HepG2 (cell line): Measurements from ENCODE around the gene SZRD1. TPM values are rescaled to one million over a fixed set of nuclear protein-coding genes. Genes with fewer than 3 reads are reported as not detected.
A peak's percentile ranks its signal among the peaks of the same experiment; 100 is the strongest.

Experiments used
- EHMT2 ChIP-seq: fragments of 200-600 bp; sonication (generic); IDR thresholded peaks from 2 replicates; pipeline ENCODE4 v1.7.0; 2017; ENCODE audit warnings: antibody characterized with exemption, low read depth, low read length, borderline replicate concordance
- GPBP1L1 ChIP-seq: sonication (generic); formaldehyde crosslinking; IDR thresholded peaks from 2 replicates; pipeline ENCODE4 v1.5.0; 2020; ENCODE audit warnings: mild to moderate bottlenecking, missing genetic modification reagents
- IKZF4 ChIP-seq: sonication (generic); formaldehyde crosslinking; IDR thresholded peaks from 2 replicates; pipeline ENCODE4 v1.5.1; 2020; ENCODE audit warnings: borderline replicate concordance, mild to moderate bottlenecking, low read depth, missing genetic modification reagents; ENCODE audit errors: not compliant biosample characterization
- KDM5A ChIP-seq: fragments of 200-600 bp; sonication (generic); IDR thresholded peaks from 2 replicates; pipeline ENCODE4 v1.7.0; 2018; ENCODE audit warnings: antibody characterized with exemption, mild to moderate bottlenecking, low read length, borderline replicate concordance
- KLF15 ChIP-seq: sonication (generic); formaldehyde crosslinking; IDR thresholded peaks from 2 replicates; pipeline ENCODE4 v1.8.1; 2023; ENCODE audit warnings: borderline replicate concordance, mild to moderate bottlenecking, inconsistent platforms, missing genetic modification reagents, mixed read lengths
- KMT2A ChIP-seq: sonication (generic); formaldehyde crosslinking; IDR thresholded peaks from 2 replicates; pipeline ENCODE4 v1.4.0; 2020; ENCODE audit warnings: missing genetic modification reagents
- MED1 ChIP-seq: sonication (generic); formaldehyde crosslinking; IDR thresholded peaks from 2 replicates; pipeline ENCODE4 v1.4.0; 2020; ENCODE audit warnings: missing genetic modification reagents
- TGIF2 ChIP-seq: IDR thresholded peaks from 2 replicates; pipeline ENCODE4 v1.6.1; 2016; ENCODE audit warnings: control low read depth, missing compliant biosample characterization
- THAP11 ChIP-seq: IDR thresholded peaks from 2 replicates; pipeline ENCODE4 v1.6.1; 2016; ENCODE audit warnings: missing biosample characterization, missing genetic modification reagents
- ZBTB7A ChIP-seq: sonication (generic); formaldehyde crosslinking; IDR thresholded peaks from 2 replicates; pipeline ENCODE4 v1.8.0; 2022; ENCODE audit warnings: mild to moderate bottlenecking, missing genetic modification reagents
- ZC3H4 ChIP-seq: sonication (generic); formaldehyde crosslinking; IDR thresholded peaks from 2 replicates; pipeline ENCODE4 v1.4.0; 2020; ENCODE audit warnings: missing genetic modification reagents, borderline replicate concordance
- ZMAT3 ChIP-seq: sonication (generic); formaldehyde crosslinking; conservative IDR thresholded peaks from 2 replicates; pipeline ENCODE4 v1.7.0; 2021; ENCODE audit warnings: missing genetic modification reagents
- ZNF124 ChIP-seq: sonication (generic); formaldehyde crosslinking; IDR thresholded peaks from 2 replicates; pipeline ENCODE4 v1.4.0; 2020; ENCODE audit warnings: missing genetic modification reagents
- ZNF180 ChIP-seq: sonication (generic); formaldehyde crosslinking; IDR thresholded peaks from 2 replicates; pipeline ENCODE4 v1.4.0; 2020; ENCODE audit warnings: low read depth, missing genetic modification reagents, borderline replicate concordance
- ZNF205 ChIP-seq: IDR thresholded peaks from 2 replicates; pipeline ENCODE4 v1.6.1; 2018; ENCODE audit warnings: missing biosample characterization, missing genetic modification reagents
- ZNF225 ChIP-seq: sonication (generic); formaldehyde crosslinking; IDR thresholded peaks from 2 replicates; pipeline ENCODE4 v1.4.0; 2020; ENCODE audit warnings: mild to moderate bottlenecking, missing genetic modification reagents
- ZNF232 ChIP-seq: sonication (generic); formaldehyde crosslinking; IDR thresholded peaks from 2 replicates; pipeline ENCODE4 v1.4.0; 2020; ENCODE audit warnings: missing genetic modification reagents, borderline replicate concordance
- ZNF234 ChIP-seq: sonication (generic); formaldehyde crosslinking; conservative IDR thresholded peaks from 2 replicates; pipeline ENCODE4 v1.5.1; 2020; ENCODE audit warnings: mild to moderate bottlenecking, missing genetic modification reagents
- ZNF564 ChIP-seq: sonication (generic); formaldehyde crosslinking; IDR thresholded peaks from 2 replicates; pipeline ENCODE4 v1.8.1; 2023; ENCODE audit warnings: mild to moderate bottlenecking, missing genetic modification reagents
- ZNF674 ChIP-seq: sonication (generic); formaldehyde crosslinking; IDR thresholded peaks from 2 replicates; pipeline ENCODE4 v1.5.0; 2020; ENCODE audit warnings: low read depth, mild to moderate bottlenecking, missing genetic modification reagents
- ZNF746 ChIP-seq: sonication (generic); formaldehyde crosslinking; IDR thresholded peaks from 2 replicates; pipeline ENCODE4 v1.8.0; 2022; ENCODE audit warnings: mild to moderate bottlenecking, missing genetic modification reagents
- ZSCAN22 ChIP-seq: sonication (generic); formaldehyde crosslinking; IDR thresholded peaks from 2 replicates; pipeline ENCODE4 v1.4.0; 2020; ENCODE audit warnings: mild to moderate bottlenecking, missing genetic modification reagents
- polyA plus RNA-seq, 8 experiments: library from polyadenylated mRNA; depleted of rRNA in 3 of 8; stranded (reverse) in 7 of 8; unstranded in 1 of 8; fragments of >200 nt; fragmentation: Illumina TruSeq in 4 of 8; extraction: Trizol in 4 of 8; gene quantifications; 2 replicates each; pipeline versions ENCODE4 v1.2.1 to v1.2.3, GENCODE V29; 2011 to 2016; ENCODE audit warnings: low read depth in 4 of 8, missing spikeins in 1 of 8, mixed read lengths in 1 of 8; ENCODE audit not compliant: insufficient read depth in 1 of 8
- total RNA-seq, 5 experiments: library from RNA; depleted of rRNA; stranded (reverse); fragments of >200 nt; fragmentation: Illumina TruSeq; extraction: Trizol; gene quantifications; 2 replicates each; pipeline ENCODE4 v1.2.3, GENCODE V29; 2016; ENCODE audit warnings: low read depth in 1 of 5

Gene SZRD1
- total and polyA plus RNA-seq, 2 of the 13 experiments (the other 11 are each of a cell fraction or from before 2014, with no cell fraction given), result 28.5 to 41.4 TPM

DNA sequence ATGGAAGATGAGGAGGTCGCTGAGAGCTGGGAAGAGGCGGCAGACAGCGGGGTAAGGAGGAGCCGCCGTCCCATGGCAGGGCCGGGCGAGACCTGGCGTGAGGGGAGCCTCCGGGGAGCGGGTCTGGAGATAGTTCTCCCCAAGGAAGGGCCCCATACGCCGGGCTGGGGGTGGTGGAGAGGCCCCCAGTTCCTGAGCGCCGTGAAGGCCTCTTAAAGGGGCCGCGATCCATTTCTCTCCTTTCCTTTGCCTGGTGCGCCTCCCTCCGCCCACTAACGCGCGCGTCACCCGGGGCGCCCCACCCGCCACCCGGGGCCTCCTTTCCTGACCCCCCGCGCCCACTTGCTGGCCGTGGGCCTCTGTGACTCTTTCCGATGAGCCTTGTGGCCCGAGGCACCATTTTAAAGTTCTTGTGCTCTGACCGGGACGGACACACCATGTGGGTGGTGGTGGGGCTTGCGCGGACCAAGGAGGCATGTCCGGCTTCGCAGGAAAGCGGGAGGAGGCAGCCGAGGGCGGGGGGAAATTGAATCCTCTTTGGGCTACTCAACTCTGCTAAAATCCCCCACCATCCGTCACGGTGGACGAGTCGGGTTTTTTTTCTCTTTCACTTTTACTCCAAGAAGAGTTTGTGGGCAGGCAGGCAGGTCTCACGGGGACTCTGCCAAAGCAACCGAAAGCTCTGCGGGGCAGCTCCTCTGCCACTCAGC, 371 bp downstream of the SZRD1 start (continued):
- TF ChIP-seq ZNF234 (CRISPR knock-in tag) (0 out of 2 replicates have a peak, but pooled peaks have one; percentile 11), THAP11 (0 out of 2 replicates have a peak, but pooled peaks have one; percentile 72), ZNF180 (CRISPR knock-in tag) (no peak), EHMT2 (no peak), GPBP1L1 (CRISPR knock-in tag) (no peak), MED1 (no peak; the same call in 1 of the 2 replicates), ZSCAN22 (CRISPR knock-in tag) (no peak), TGIF2 (CRISPR knock-in tag) (0 out of 2 replicates have a peak, but pooled peaks have one; percentile 10), KDM5A (peak; percentile 77), ZNF674 (CRISPR knock-in tag) (no peak), ZNF205 (CRISPR knock-in tag) (peak; percentile 82; the same call in 1 of the 2 replicates), ZBTB7A (CRISPR knock-in tag) (no peak), ZNF225 (no peak), ZNF564 (0 out of 2 replicates have a peak, but pooled peaks have one; percentile 32), ZMAT3 (peak; percentile 64; the same call in 1 of the 2 replicates), KLF15 (no peak), ZNF746 (CRISPR knock-in tag) (peak; percentile 75), ZNF124 (CRISPR knock-in tag) (peak; percentile 63), ZC3H4 (CRISPR knock-in tag) (no peak), IKZF4 (CRISPR knock-in tag) (peak; percentile 64), ZNF232 (peak; percentile 90), KMT2A (CRISPR knock-in tag) (peak; percentile 58)
